Activated naive CD4-positive, alpha-beta T cell treated with Interleukin-2 at 50 U/mL for 16 hours (primary cell): ENCODE data around the gene MILR1.
"Not testable (repeated sequence)": the region's sequence is repeated elsewhere in the genome, so short reads cannot be mapped to it uniquely, and the experiment has no call there.

ENCODE experiments used
- DNase-seq: peaks from one replicate; pipeline ENCODE4 v3.0.0-alpha.2; 2020

The MILR1 gene

GRCh38 chr17:64448665-64449512, at the start of gene MILR1:
Gene MILR1 (plus strand): TSS chr17:64449115. CDS start chr17:64449169, 54 bp downstream.
- DNase-seq: no peak

- no peak for DNase-seq
Observed at GRCh38 chr17:64399767-64400156, 49.2 kb upstream of the MILR1 start.

GRCh38 chr17:64400642-64401041, 48.3 kb upstream of the MILR1 start:
- DNase-seq: no peak

- DNase-seq: no peak
Observed at GRCh38 chr17:64401244-64401860, 47.6 kb upstream of the MILR1 start.

- no peak for DNase-seq
Observed at GRCh38 chr17:64401941-64402340, 47.0 kb upstream of the MILR1 start.

GRCh38 chr17:64402469-64402868, 46.4 kb upstream of the MILR1 start:
- no peak for DNase-seq

- no peak for DNase-seq
Observed at GRCh38 chr17:64403881-64404460, 44.9 kb upstream of the MILR1 start.

- DNase-seq: no peak
Observed at GRCh38 chr17:64406321-64407200, 42.4 kb upstream of the MILR1 start.

- no peak for DNase-seq
Observed at GRCh38 chr17:64410750-64411490, 38.0 kb upstream of the MILR1 start.

GRCh38 chr17:64411999-64412771, 36.7 kb upstream of the MILR1 start:
- DNase-seq: no peak

GRCh38 chr17:64412944-64413381, 36.0 kb upstream of the MILR1 start:
- no peak for DNase-seq

GRCh38 chr17:64413513-64413912, 35.4 kb upstream of the MILR1 start:
- DNase-seq: no peak

- DNase-seq: no peak
Observed at GRCh38 chr17:64418506-64419339, 30.2 kb upstream of the MILR1 start.

- peak; percentile 6 for DNase-seq
Observed at GRCh38 chr17:64420143-64420670, 28.7 kb upstream of the MILR1 start.

GRCh38 chr17:64422121-64422520, 26.8 kb upstream of the MILR1 start:
- not testable (repeated sequence) for DNase-seq

GRCh38 chr17:64423881-64424280, 25.0 kb upstream of the MILR1 start:
- no peak for DNase-seq

GRCh38 chr17:64424324-64424849, 24.5 kb upstream of the MILR1 start:
- no peak for DNase-seq

GRCh38 chr17:64425191-64425590, 23.7 kb upstream of the MILR1 start:
- no peak for DNase-seq

GRCh38 chr17:64426596-64426995, 22.3 kb upstream of the MILR1 start:
- no peak for DNase-seq

- no peak for DNase-seq
Observed at GRCh38 chr17:64428406-64428805, 20.5 kb upstream of the MILR1 start.
